ENCODE measurements around the gene CCNY.
"Not testable (repeated sequence)": the region's sequence is repeated elsewhere in the genome, so short reads cannot be mapped to it uniquely, and the experiment has no call there.

Gene CCNY

GRCh38 chr10:35336084-35336831, at the start of gene CCNY:
Gene CCNY (plus strand): TSS chr10:35336509. CDS start chr10:35337054, 545 bp downstream.
- peak; percentile 70 for DNase-seq

DNA sequence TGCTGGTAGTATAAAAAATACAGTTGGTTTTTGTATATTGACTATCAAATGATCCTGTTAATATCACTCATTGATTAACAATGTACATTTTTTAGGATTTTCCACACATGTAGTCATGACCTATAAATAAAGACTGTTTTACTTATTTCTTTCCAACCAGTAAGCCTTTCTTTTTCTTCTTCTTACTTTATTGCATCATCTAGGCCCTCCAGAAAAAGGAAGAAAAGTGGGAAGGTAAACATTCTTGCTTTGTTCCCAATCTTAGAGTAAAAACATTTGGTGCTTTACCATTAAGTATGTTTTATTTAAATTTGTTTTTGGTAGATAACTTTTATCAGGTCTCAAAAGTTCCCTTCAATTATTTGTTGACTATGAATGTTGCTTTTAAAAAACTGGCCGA, 47.1 kb upstream of the CCNY start:
- DNase-seq: peak; percentile 10

DNA sequence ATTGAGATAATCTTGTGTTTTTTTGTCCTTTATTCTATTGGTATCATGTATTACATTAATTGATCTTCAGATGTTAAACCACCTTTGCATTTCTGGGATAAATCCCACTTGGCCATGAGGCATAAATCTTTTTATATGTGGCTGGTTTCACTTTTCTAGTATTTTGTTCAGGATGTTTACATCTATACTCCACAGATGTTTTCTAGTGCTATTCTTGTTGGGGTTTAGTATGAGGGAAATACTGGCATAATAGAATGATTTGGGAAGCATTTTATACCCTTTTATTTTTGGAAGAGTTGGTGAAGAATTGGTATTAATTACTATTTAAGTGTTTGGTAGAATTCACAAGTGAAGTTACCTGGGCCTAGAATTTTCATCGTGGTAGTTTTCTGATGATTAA, 41.8 kb upstream of the CCNY start:
- DNase-seq: no peak

GRCh38 chr10:35299016-35299415, 37.3 kb upstream of the CCNY start:
- peak; percentile 4 for DNase-seq

DNA sequence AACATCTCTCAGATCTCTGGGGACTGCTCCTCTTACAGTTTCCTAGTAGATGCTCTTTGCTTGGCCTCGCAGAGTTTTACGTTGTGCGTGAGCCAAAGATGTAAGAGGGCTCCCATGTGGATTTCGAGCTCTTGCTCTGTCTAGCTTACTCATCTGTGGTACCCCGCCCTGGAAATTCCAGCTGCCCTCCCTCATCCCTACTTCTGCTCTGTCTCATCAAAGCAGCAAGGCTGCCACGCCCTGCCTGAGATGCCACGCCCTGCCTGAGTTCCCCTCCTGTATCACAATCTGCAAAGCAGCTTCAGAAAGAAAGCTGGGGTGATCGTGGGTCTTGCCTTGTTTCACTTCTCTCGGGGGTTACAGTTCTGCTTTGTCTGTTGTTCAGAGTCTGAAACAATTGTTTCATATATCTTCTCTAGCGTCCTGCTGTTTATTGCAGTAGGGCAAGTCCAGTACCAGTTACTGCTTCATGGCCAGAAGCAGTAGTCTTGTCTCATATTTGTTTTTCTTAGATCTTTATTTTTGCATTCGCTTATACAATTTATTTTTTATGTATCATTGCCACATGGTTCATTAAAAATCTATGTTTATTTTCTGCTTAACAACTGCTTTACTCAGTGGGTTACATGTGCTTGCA, 36.1 kb upstream of the CCNY start:
- DNase-seq: peak; percentile 98

GRCh38 chr10:35304649-35305048, 31.7 kb upstream of the CCNY start:
- no peak for DNase-seq

GRCh38 chr10:35306852-35307251, 29.5 kb upstream of the CCNY start:
- no peak for DNase-seq

DNA sequence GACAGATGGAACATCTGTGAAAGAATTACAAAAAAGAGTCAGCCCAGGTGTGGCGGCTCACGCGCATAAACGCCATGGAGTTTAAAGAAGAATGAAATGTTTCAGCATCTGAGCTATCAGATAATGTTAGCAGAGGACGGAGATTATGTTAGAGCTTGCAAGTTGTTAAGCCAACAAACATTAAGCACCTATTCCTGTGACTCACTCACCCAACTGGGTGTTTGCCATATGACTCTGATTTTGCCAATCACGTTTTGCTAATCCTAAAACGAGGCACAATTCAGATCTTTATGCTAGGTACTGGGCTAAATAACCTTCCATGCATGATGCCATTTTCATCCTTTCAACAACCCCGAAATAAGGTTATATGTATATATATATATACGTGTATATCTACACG, 29.0 kb upstream of the CCNY start:
- DNase-seq: no peak

DNA sequence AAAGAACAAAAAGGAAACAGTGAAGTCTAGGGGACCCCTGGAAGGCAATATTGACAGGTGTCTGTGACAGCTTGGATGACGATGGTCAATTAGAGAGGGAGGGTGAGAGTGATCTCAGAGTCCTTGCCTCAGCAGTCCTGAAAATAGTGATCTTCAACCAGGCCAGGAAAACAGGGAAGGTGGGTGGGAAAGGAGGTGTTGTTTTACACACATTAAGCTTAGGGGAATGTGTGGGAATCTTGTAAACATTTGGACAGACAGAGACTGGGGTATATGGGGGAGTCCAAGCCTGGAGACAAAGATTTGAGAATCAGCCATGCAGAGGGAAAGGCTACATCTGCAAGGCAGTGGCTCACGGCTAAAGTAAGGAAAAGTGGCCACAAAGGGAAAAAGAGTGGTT, 27.5 kb upstream of the CCNY start:
- DNase-seq: no peak

DNA sequence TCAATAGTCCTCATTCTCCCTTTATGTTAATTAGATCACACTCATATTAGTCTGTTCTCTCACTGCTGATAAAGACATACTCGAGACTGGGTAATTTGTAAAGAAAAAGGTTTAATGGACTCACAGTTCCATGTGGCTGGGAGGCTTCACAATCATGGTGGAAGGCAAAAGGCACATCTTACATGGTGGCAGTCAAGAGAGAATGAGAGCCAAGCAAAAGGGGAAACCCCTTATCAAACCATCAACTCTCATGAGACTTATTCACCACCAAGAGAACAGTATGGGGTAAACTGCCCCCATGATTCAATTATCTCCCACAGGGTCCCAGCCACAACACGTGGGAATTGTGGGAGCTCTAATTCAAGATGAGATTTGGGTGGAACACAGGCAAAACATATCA, 22.2 kb upstream of the CCNY start:
- not testable (repeated sequence) for DNase-seq

GRCh38 chr10:35315235-35315634, 21.1 kb upstream of the CCNY start:
- not testable (repeated sequence) for DNase-seq

DNA sequence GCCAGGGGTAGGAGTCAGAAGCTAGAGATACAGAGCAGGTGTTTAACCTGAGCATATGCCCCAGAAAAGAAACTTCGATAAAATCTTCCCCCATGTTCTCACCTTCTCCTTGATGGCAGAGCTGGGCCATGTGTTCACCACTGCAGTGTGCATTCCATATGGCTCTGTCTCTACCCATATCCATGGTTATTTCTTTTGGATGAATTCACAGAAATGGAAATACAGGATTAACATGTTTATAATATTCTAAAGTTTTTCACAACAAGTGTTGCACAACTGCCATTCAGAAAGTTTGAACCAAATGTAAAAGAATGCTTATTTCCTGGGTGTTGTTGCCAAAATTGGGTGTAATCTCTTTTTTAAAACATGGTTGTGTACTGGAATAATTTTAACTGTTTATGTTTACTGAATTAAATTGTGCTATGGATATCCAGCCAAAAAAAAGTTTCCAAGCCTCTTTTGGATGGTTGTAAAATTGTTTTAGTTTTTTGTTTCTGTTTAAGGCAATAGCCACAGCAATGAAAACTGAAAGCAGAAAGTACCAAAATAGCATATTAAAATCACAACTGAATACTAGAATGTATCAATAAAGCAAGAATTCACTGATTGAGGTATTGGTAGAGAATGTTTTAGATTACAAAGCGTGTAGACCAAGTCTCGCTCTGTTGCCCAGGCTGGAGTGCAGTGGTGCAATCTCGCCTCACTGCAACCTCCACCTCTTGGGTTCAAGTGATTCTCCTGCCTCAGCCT, 19.9 kb upstream of the CCNY start:
- DNase-seq: no peak

DNA sequence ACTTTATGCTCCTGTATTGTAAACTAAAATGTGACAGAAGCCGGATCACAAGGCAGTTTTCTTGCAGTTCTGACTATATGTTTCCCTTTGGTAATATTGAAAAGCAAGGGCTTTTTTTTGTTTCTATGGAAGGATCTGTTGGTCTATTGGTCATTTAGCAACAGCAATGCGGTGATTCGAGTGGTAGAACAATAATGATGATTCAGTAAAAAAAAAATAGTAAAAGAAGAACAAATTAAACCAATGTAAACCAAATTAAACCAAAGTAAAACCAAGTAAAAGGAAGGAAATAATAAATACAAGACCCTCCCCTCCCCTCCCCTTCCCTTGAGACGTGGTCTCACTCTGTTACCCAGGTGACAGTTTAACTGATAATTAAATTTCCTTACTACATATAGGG, 17.8 kb upstream of the CCNY start:
- no peak for DNase-seq

- DNase-seq: no peak
These were observed 16.0 kb upstream of the CCNY start for GRCh38 chr10:35320341-35320740.

DNA sequence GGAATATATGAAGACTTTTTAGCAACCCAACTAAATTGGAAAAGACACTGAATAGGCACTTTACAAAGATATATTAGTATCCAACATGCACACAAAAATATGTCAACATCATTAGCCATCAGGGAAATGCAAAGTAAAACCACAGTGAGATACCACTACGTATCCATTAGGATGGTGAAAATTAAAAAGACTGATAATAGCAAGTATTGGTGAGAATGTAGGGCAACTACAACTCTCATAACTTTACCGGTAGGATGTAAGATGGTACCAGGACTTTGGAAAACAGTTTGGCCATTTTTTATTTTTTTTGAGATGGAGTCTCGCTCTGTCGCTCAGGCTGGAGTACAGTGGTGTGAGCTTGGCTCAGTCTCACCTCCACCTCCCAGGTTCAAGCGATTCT, 13.7 kb upstream of the CCNY start:
- no peak for DNase-seq

- DNase-seq: no peak
These were observed 12.1 kb upstream of the CCNY start for GRCh38 chr10:35324196-35324595.

DNA sequence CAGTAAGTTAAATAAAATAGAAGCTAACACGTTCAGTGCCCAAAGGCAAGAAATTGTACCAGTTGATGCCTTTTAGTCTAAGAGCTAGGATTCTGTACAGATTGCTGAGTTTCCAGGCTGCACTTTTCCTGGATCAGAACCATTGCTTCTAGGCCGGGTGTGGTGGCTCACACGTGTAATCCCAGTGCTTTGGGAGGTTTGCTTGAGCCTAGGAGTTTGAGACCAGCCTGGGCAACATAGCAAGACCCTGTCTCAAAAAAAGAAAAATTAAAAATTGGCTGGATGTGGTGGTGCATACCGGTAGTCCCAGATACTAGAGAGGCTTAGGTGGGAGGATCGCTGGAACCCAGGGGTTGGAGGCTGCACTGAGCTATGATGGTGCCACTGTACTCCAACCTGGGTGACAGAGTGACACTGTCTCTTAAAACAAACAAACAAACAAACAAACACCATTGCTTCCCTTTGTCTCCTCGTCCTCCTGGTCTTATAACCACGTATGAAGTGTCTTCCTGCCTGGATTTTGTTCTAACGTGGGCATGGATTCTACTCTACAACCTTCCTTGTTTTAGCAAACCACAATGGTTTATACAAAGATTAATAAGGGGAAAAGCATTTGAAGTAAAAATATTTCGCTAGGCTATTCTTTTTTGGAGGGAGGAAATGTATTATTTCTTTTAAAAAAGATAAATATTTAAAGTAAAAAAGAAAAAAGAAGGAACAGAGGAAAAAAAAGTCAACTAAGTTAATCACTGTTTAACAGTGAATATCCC, 9.7 kb upstream of the CCNY start:
- no peak for DNase-seq

DNA sequence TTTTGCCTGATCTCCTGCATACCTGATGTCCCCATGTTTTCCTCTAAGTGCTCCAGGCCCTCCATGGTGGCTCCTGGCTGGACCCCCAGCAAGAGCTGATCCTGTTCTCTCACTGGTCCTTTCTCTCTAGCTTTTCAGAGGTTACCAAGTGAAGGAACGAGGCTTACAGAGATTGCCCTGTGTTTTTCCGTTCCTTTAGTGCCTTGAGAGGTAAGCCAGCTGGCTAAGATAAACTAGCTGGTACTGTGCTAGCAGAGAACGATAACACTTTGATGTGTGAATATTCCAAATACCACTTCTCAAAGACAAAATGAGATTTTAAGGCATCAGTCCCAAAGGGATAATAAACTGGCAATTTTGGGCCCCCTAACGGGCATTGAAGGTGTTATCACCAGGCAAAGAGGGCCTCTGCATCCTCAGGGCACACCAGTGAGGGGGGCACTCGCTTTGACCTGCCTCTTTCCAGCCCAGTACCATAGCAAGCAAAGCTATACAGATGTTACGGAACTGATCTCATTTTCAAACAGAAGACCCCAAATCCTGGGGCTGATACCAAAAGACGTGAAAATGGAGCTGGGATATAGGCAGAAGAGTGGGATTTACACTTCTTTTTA, 8.4 kb upstream of the CCNY start:
- no peak for DNase-seq

DNA sequence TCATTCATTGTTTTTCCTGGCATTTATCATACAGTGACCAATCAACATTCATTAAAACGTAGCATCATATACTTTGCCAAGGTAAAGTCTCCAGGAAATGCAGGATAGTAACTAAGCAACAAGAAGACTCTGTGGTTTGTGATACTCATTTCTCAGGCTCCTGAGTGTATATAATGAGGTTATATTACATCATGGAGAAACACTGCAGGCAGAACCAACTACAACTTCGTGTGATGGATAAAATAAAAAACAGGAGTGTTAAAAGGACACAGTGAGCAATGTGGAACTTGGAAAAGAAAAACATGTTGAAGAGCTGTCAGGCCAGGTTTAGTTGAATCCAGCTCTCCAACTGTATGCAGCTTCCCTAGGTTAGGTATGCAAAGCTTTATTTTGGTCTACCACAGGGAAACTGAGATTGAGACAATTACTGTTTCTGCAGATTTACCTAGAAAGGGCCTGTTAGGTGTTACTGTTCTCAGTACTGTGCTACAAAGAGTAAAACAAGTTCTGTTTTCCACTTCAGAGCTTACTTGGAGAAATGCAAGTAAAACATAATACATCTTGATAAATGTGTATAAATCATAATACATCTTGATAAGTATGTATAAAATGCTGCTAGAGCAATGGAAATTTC, 7.8 kb upstream of the CCNY start:
- no peak for DNase-seq

- DNase-seq: no peak
These were observed 6.8 kb upstream of the CCNY start for GRCh38 chr10:35329520-35329919.

- peak; percentile 71 for DNase-seq
These were observed 4.2 kb upstream of the CCNY start for GRCh38 chr10:35331894-35332640.

DNA sequence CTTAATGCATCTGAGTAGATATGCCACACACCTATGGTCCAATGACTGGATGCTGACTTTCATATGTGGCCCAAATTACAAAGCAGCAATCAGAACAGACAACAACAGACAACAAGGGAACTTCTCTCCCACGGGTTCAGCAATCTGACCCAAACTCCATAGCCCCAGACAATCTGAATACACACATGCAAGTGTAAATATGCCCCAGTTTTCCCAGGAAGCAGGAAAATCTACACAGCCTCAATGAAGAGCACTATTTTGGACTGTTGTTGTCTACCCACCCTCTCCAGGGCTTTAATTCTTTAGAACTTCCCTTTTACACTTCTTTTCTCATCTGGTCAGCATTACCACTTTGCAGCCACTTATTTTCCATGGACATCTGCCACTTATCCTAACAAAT, 2.0 kb upstream of the CCNY start:
- DNase-seq: no peak

Measured in inflammatory macrophage treated with lipopolysaccharide for 4 hours (primary cell).